ENCODE results near the gene TLX3. TPM values are rescaled to one million over a fixed set of nuclear protein-coding genes. Genes with fewer than 3 reads are reported as not detected.
A peak's percentile ranks its signal among the peaks of the same experiment; 100 is the strongest.

The TLX3 gene
- total and polyA plus RNA-seq, 7 donors, result not detected

DNA sequence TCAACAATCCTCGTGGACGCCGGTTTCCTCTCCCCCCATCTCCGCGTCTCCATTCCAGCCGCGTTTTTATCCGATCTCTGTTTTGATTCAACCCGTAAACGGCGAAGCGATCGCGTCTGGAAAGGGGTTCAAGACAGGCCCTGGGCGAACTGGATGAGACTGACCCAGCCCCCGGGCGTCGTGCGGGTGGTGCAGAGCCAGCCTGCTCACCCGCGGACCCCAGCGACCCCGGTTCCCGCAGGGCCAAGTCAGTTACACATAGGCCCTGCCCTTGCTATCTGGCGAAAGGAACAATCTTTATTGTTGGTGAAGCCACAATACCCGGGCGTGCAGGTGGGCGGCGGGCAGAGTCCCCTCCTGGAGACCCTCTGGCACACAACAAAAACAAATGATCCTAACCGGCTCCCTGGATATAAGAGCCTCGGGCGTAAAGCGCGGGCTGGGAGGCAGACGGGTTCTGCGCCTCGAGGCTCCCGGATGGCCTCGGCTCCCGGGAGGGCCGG, 1.8 kb downstream of the TLX3 start:
- intact Hi-C loops (cut with DNase I), result no loop called here
- peaks cover 35% of the 10 kb centered on the region for H3K4me1 ChIP-seq
- DNase-seq (no peak), ATAC-seq (no peak)
- TF ChIP-seq, protein P1, sequence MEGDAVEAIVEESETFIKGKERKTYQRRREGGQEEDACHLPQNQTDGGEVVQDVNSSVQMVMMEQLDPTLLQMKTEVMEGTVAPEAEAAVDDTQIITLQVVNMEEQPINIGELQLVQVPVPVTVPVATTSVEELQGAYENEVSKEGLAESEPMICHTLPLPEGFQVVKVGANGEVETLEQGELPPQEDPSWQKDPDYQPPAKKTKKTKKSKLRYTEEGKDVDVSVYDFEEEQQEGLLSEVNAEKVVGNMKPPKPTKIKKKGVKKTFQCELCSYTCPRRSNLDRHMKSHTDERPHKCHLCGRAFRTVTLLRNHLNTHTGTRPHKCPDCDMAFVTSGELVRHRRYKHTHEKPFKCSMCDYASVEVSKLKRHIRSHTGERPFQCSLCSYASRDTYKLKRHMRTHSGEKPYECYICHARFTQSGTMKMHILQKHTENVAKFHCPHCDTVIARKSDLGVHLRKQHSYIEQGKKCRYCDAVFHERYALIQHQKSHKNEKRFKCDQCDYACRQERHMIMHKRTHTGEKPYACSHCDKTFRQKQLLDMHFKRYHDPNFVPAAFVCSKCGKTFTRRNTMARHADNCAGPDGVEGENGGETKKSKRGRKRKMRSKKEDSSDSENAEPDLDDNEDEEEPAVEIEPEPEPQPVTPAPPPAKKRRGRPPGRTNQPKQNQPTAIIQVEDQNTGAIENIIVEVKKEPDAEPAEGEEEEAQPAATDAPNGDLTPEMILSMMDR (IDR thresholded peaks at IDR 0.05), result no peak
- no peaks in the 10 kb centered on the region for H3K9me3 ChIP-seq
- H3K4me3 ChIP-seq, result peak overlapping the region; percentile 39
- WGBS, 3 donors, result 1 to 2% (median 2%) methylated on average over 41 of the region's 41 CpGs
- H3K27me3 ChIP-seq (ENCODE audit: insufficient read depth in 3 of 3, low read length in 2 of 3), result peaks cover 7 to 98% (median 62%) of the 10 kb centered on the region in 3 donors
- no peak overlapping the region for H3K27ac ChIP-seq
- H3K36me3 ChIP-seq (ENCODE audit: insufficient read depth in 1 of 2, low read depth in 1 of 2), result no peaks in the 10 kb centered on the region

DNA sequence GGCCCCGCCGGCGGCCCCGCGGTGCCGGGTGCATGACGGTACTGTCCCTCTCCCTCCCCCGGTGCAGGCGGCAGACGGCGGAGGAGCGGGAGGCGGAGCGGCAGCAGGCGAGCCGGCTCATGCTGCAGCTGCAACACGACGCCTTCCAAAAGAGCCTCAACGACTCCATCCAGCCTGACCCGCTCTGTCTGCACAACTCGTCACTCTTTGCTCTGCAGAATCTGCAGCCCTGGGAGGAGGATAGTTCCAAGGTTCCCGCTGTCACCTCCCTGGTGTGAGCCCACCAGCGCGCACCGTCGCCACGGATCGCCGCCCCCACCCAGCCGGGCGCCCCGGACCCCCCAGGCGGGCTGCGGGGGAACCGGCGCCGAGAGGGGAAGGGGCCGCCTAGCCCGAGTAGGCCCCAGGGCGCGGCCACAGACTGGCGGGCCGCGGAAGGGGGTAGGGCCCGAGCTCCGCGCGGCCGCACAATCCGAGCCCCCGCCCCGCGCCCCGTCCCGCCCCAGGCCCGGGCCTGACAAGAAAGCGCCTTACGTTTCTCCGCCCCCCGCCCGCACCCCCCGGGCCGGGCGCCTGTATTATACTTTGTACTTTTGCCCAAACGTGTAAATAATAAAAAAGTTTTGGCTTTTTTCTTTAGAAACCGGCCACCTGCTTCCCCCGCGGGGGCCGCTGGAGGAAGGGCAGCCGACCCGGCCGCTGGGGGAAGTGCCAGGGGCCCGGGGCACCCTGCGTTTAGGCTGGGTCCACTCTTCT, 2.5 kb downstream of the TLX3 start:
- 1% methylated on average over 34 to 74 of the region's 74 CpGs for WGBS, 3 donors
- Histone ChIP-seq H3K4me1 (peaks cover 35% of the 10 kb centered on the region), H3K36me3 (ENCODE audit: insufficient read depth in 1 of 2, low read depth in 1 of 2) (no peaks in the 10 kb centered on the region), H3K27me3 (ENCODE audit: insufficient read depth in 3 of 3, low read length in 2 of 3) (peaks cover 7 to 98% (median 67%) of the 10 kb centered on the region in 3 donors), H3K4me3 (peak overlapping the region; percentile 39), H3K9me3 (no peaks in the 10 kb centered on the region), H3K27ac (no peak overlapping the region)
- TF ChIP-seq, protein P1 (IDR thresholded peaks at IDR 0.05), result no peak
- intact Hi-C loops (cut with DNase I), result no loop called here
- ATAC-seq (peak in 2 of 4 donors; percentile 23 to 36), DNase-seq (no peak)

DNA sequence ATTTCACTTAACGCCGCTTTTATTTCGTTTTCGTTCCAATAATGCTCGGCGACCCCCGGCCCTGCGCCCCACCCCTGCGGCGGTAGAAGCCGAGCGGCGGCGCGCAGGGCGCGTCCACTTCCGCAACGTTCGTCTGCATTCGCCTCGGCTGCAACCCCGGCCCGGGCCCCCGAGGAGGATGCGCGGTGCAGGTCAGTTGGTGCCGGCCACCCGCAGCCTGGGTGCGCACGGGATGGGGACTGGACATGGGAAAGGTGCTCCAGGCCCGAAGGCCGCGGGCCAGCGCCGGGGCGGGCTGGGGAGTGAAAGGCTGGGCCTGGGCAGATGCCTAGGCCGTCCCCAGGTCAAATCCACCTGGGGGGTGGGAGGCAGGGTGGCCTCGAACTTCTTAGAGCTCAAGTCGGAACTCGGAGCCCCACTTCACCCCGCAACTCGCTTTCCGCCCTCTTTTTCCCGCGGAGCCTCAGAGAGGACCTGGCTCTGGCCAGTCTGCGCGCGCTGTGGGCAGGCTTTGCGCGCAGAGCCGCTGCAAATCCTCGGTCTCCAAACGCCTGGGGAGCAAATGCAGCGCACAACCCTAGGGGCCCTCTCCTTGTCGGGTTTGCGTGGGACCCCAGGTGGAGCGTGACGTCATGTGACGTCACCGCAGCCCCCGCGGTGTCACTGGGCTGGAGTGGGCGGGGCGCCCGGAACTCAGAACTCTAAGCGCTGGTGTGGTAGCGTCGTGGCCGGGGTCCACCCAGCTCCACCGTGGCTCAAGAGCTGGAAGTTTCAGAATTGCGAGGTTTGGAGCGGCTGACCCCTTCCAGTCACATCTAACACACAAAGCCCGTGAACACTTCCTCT, 3.3 kb downstream of the TLX3 start:
- Histone ChIP-seq H3K4me1 (peaks cover 40% of the 10 kb centered on the region), H3K27ac (no peak overlapping the region), H3K4me3 (peak overlapping the region; percentile 39), H3K27me3 (ENCODE audit: insufficient read depth in 3 of 3, low read length in 2 of 3) (peaks cover 7 to 98% (median 72%) of the 10 kb centered on the region in 3 donors), H3K9me3 (no peaks in the 10 kb centered on the region), H3K36me3 (ENCODE audit: insufficient read depth in 1 of 2, low read depth in 1 of 2) (no peaks in the 10 kb centered on the region)
- intact Hi-C loops (cut with DNase I), result no loop called here
- TF ChIP-seq, protein P1 (IDR thresholded peaks at IDR 0.05), result no peak
- no peak for ATAC-seq
- 3 to 4% (median 4%) methylated on average over 70 to 74 of the region's 74 CpGs for WGBS, 3 donors
- DNase-seq, result no peak

DNA sequence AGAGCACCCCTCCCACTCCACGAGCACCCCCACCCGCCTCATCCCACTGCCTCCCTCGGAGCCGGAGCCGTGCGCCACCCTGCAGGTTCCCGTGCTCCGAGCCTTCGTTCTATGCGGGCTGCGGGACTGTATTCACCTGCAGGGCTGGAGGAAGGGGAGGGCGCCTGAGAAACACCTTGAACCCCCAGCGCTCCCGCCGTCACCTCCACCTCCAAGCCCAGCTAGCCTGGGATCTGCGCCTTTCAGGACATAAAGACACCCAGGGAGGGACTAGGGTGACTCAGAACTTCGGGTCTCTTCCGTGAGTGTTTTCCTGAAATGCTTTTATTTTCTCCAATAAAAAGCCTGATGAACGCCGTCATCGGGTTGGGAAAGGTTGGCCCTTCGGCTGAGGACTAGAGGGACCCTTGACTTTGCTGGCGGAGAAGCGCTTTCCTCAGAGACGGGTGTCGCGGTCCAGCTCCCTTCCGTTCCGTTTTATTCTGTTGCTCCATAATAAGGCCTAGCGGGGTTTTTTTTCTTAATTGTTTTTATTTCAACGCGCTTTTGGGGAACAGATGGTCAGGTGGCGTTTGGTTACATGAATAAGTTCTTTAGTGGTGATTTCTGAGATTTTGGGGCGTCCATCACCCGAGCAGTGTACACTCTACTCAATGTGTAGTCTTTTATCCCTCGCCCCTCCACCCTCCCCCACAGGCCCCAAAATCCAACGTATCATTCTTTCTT, 4.6 kb downstream of the TLX3 start:
- no peaks in the 10 kb centered on the region for H3K9me3 ChIP-seq
- TF ChIP-seq, protein P1 (IDR thresholded peaks at IDR 0.05), result no peak
- H3K27me3 ChIP-seq (ENCODE audit: insufficient read depth in 3 of 3, low read length in 2 of 3), result peaks cover 7 to 98% (median 68%) of the 10 kb centered on the region in 3 donors
- H3K36me3 ChIP-seq (ENCODE audit: insufficient read depth in 1 of 2, low read depth in 1 of 2), result no peaks in the 10 kb centered on the region
- ATAC-seq, result no peak
- no peak overlapping the region for H3K27ac ChIP-seq
- no peak for DNase-seq
- 16 to 19% (median 18%) methylated on average over 37 of the region's 37 CpGs for WGBS, 3 donors
- H3K4me3 ChIP-seq, result no peak overlapping the region
- peaks cover 37% of the 10 kb centered on the region for H3K4me1 ChIP-seq
- intact Hi-C loops (cut with DNase I), result no loop called here
